BLaER1 (cell line): ENCODE data around the gene SH2B2.
"Not testable (repeated sequence)": the region's sequence is repeated elsewhere in the genome, so short reads cannot be mapped to it uniquely, and the experiment has no call there.

Experiments used
- H3K27ac ChIP-seq: shearing (Covaris generic); formaldehyde crosslinking; 2 replicates; pipeline ENCODE4 v1.8.1; 2022
- H3K27me3 ChIP-seq: shearing (Covaris generic); formaldehyde crosslinking; 2 replicates; pipeline ENCODE4 v1.8.1; 2022
- H3K36me3 ChIP-seq: shearing (Covaris generic); formaldehyde crosslinking; 2 replicates; pipeline ENCODE4 v1.8.1; 2022
- H3K4me1 ChIP-seq: shearing (Covaris generic); formaldehyde crosslinking; 2 replicates; pipeline ENCODE4 v1.8.1; 2022
- H3K4me2 ChIP-seq: shearing (Covaris generic); formaldehyde crosslinking; 2 replicates; pipeline ENCODE4 v1.8.1; 2022
- H3K4me3 ChIP-seq: shearing (Covaris generic); formaldehyde crosslinking; 2 replicates; pipeline ENCODE4 v1.8.1; 2022
- H3K9ac ChIP-seq: shearing (Covaris generic); formaldehyde crosslinking; 2 replicates; pipeline ENCODE4 v1.8.1; 2022
- H3K9me3 ChIP-seq: shearing (Covaris generic); formaldehyde crosslinking; 2 replicates; pipeline ENCODE4 v1.8.1; 2022
- H4K20me1 ChIP-seq: shearing (Covaris generic); formaldehyde crosslinking; 2 replicates; pipeline ENCODE4 v1.8.1; 2022

The SH2B2 gene

GRCh38 chr7:102365390-102365789 lies 78.7 kb downstream of the SH2B2 start:
- not testable (repeated sequence) for H3K27ac ChIP-seq, H3K27me3 ChIP-seq, H3K4me1 ChIP-seq, H4K20me1 ChIP-seq, H3K9ac ChIP-seq, H3K9me3 ChIP-seq, H3K4me3 ChIP-seq
- H3K4me2 ChIP-seq: peak overlapping the region; percentile 36
- peaks cover 20% of the 10 kb centered on the region for H3K36me3 ChIP-seq

GRCh38 chr7:102370038-102370437 lies 83.4 kb downstream of the SH2B2 start:
- Histone ChIP-seq H3K36me3 (peaks cover 33% of the 10 kb centered on the region), H4K20me1 (peaks cover 11% of the 10 kb centered on the region; the same call in 1 of the 2 replicates)
- H3K9ac ChIP-seq, H3K27me3 ChIP-seq, H3K9me3 ChIP-seq, H3K4me2 ChIP-seq, H3K4me3 ChIP-seq, H3K27ac ChIP-seq, H3K4me1 ChIP-seq: not testable (repeated sequence)
